ENCODE data around the gene BCAP31. TPM values are rescaled to one million over a fixed set of nuclear protein-coding genes. Genes with fewer than 3 reads are reported as not detected.
"Not testable (repeated sequence)": the region's sequence is repeated elsewhere in the genome, so short reads cannot be mapped to it uniquely, and the experiment has no call there.

BCAP31 gene
- total and polyA plus RNA-seq, 2 donors (not counting 1 experiment from before 2014, with no cell fraction given), result 94.0 to 133 TPM

DNA sequence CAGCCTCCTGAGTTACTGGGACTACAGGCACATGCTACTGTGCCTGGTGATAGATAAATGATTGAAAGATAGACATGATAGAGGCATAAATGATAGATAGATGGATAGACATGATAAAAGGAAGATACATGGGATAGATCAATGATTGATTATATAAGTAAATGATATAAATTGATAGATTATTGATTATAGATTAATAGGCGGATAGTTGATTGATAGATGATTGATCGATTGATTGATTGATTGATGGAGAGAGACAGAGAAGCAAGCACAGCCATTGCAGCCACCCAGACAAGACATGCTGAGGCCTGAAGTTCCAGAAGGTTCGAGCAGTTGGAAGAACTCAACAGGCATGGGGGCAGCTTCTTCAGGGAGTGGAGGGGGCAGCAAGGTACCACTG lies 22.2 kb upstream of the BCAP31 start:
- no peak for TF ChIP-seq EZH2 (IDR thresholded peaks at IDR 0.05; ENCODE audit: low read length, missing control alignments)
- TF ChIP-seq, protein P1, sequence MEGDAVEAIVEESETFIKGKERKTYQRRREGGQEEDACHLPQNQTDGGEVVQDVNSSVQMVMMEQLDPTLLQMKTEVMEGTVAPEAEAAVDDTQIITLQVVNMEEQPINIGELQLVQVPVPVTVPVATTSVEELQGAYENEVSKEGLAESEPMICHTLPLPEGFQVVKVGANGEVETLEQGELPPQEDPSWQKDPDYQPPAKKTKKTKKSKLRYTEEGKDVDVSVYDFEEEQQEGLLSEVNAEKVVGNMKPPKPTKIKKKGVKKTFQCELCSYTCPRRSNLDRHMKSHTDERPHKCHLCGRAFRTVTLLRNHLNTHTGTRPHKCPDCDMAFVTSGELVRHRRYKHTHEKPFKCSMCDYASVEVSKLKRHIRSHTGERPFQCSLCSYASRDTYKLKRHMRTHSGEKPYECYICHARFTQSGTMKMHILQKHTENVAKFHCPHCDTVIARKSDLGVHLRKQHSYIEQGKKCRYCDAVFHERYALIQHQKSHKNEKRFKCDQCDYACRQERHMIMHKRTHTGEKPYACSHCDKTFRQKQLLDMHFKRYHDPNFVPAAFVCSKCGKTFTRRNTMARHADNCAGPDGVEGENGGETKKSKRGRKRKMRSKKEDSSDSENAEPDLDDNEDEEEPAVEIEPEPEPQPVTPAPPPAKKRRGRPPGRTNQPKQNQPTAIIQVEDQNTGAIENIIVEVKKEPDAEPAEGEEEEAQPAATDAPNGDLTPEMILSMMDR (conservative IDR thresholded peaks at IDR 0.05 in 1 of 2, IDR thresholded peaks at IDR 0.05 in 1 of 2; ENCODE audit: low read depth in 1 of 2, low read length in 2 of 2), result no peak
- Histone ChIP-seq H4K20me1 (ENCODE audit: control insufficient read depth, extremely low read depth, insufficient read depth, low read length) (no peaks in the 10 kb centered on the region), H3K4me2 (ENCODE audit: extremely low read depth, insufficient read depth, low read length) (no peak overlapping the region), H3K4me3 (replicated peaks in 1 of 4; ENCODE audit: control extremely low read depth in 1 of 4, insufficient read depth in 1 of 4, low read depth in 3 of 4, low read length in 4 of 4) (no peak overlapping the region), H3K27me3 (ENCODE audit: control insufficient read depth, insufficient read depth, low read length) (no peaks in the 10 kb centered on the region), H3K4me1 (ENCODE audit: control insufficient read depth, extremely low read depth, insufficient read depth, low read length) (no peaks in the 10 kb centered on the region), H3K9ac (ENCODE audit: insufficient read depth, low read length) (no peak overlapping the region), H3K79me2 (ENCODE audit: control insufficient read depth, insufficient read depth, low read length) (no peaks in the 10 kb centered on the region), H2AFZ (ENCODE audit: low read length) (no peak overlapping the region), H3K27ac (ENCODE audit: insufficient read depth, low read length) (no peak overlapping the region), H3K9me3 (ENCODE audit: control insufficient read depth, insufficient read depth, low read depth, low read length) (no peaks in the 10 kb centered on the region), H3K36me3 (ENCODE audit: control insufficient read depth, insufficient read depth, low read length) (no peaks in the 10 kb centered on the region)
- no peak for DNase-seq (ENCODE audit: low read depth in 2 of 2)

GRCh38 chrX:153745067-153745433 lies 20.9 kb upstream of the BCAP31 start:
- H4K20me1 ChIP-seq (ENCODE audit: control insufficient read depth, extremely low read depth, insufficient read depth, low read length); H3K27me3 ChIP-seq (ENCODE audit: control insufficient read depth, insufficient read depth, low read length); H3K9ac ChIP-seq (ENCODE audit: insufficient read depth, low read length); H3K4me3 ChIP-seq (replicated peaks in 1 of 4; ENCODE audit: control extremely low read depth in 1 of 4, insufficient read depth in 1 of 4, low read depth in 3 of 4, low read length in 4 of 4); DNase-seq (ENCODE audit: low read depth in 2 of 2); H3K36me3 ChIP-seq (ENCODE audit: control insufficient read depth, insufficient read depth, low read length); H3K4me2 ChIP-seq (ENCODE audit: extremely low read depth, insufficient read depth, low read length); H3K27ac ChIP-seq (ENCODE audit: insufficient read depth, low read length); H3K4me1 ChIP-seq (ENCODE audit: control insufficient read depth, extremely low read depth, insufficient read depth, low read length); H3K9me3 ChIP-seq (ENCODE audit: control insufficient read depth, insufficient read depth, low read depth, low read length); H3K79me2 ChIP-seq (ENCODE audit: control insufficient read depth, insufficient read depth, low read length); H2AFZ ChIP-seq (ENCODE audit: low read length): not testable (repeated sequence)

DNA sequence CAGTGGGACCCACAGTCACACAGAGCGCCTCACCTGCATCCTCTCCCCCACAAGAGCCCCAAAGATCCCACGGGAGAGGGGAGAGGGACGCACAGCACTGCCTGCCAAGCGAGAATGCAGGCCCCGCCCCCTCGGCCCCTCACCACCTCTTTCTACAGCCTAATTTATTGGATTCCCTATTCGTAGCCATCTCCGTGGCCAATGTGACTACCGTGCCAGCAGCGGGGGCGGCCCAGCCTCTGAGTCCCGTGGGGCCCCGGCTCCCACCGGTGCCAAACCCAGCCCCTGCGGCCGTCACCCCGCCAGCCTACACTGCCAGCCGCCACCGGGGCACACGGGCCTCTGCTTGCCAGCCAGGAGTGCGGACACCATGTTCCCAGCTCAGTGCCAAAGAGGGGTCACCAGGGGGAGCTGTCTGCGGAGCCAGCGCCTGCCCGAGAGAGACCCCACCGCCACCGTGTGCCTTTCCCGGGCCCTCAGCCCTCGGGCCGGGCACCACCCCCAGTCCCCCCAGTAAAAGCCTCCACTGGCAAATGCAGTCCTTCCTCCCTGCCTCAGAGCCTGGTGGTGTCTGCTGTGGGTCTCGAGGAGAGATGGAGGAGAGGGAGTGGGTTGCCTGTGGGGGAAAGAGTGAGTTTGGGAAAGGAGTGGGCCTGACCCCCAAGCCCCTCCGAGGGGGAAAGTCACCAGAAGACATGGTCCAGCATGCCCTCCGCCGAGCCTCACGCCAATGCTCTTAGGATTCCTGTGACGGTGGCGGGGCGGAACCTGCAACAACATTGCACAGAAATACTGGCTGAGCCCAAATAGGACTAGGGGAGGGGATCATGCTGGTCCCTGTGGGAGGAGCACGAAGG lies 20.3 kb upstream of the BCAP31 start:
- no peaks in the 10 kb centered on the region for H3K79me2 ChIP-seq (ENCODE audit: control insufficient read depth, insufficient read depth, low read length)
- H3K4me3 ChIP-seq (replicated peaks in 1 of 4; ENCODE audit: control extremely low read depth in 1 of 4, insufficient read depth in 1 of 4, low read depth in 3 of 4, low read length in 4 of 4), result peak overlapping the region in 1 of 4 experiments; percentile 10
- H3K27ac ChIP-seq (ENCODE audit: insufficient read depth, low read length), result no peak overlapping the region
- no peak overlapping the region for H2AFZ ChIP-seq (ENCODE audit: low read length)
- H4K20me1 ChIP-seq (ENCODE audit: control insufficient read depth, extremely low read depth, insufficient read depth, low read length), result no peaks in the 10 kb centered on the region
- DNase-seq (ENCODE audit: low read depth in 2 of 2), result no peak
- no peak overlapping the region for H3K9ac ChIP-seq (ENCODE audit: insufficient read depth, low read length)
- H3K36me3 ChIP-seq (ENCODE audit: control insufficient read depth, insufficient read depth, low read length), result no peaks in the 10 kb centered on the region
- no peaks in the 10 kb centered on the region for H3K9me3 ChIP-seq (ENCODE audit: control insufficient read depth, insufficient read depth, low read depth, low read length)
- TF ChIP-seq, protein P1 (conservative IDR thresholded peaks at IDR 0.05 in 1 of 2, IDR thresholded peaks at IDR 0.05 in 1 of 2; ENCODE audit: low read depth in 1 of 2, low read length in 2 of 2), result peak in 1 of 2 donors; percentile 37
- no peak for TF ChIP-seq EZH2 (IDR thresholded peaks at IDR 0.05; ENCODE audit: low read length, missing control alignments)
- H3K4me1 ChIP-seq (ENCODE audit: control insufficient read depth, extremely low read depth, insufficient read depth, low read length), result no peaks in the 10 kb centered on the region
- no peak overlapping the region for H3K4me2 ChIP-seq (ENCODE audit: extremely low read depth, insufficient read depth, low read length)
- no peaks in the 10 kb centered on the region for H3K27me3 ChIP-seq (ENCODE audit: control insufficient read depth, insufficient read depth, low read length)
